Thymus (tissue), 11 donors: ENCODE measurements around the gene LRRC4C. TPM values are rescaled to one million over a fixed set of nuclear protein-coding genes. Genes with fewer than 3 reads are reported as not detected.

ENCODE experiments used
- DNase-seq, 9 donors: peaks; one replicate each; pipeline ENCODE4 v3.0.0-alpha.2; 2013; ENCODE audit warnings: low spot score in 9 of 9, low read depth in 6 of 9, missing footprints in 1 of 9
- H3K27ac ChIP-seq, 2 donors: one replicate each; pipeline ENCODE4 v1.5.1; 2013; ENCODE audit warnings: control low read depth in 1 of 2, low read depth in 1 of 2, low read length in 1 of 2, mild to moderate bottlenecking in 1 of 2, moderate library complexity in 1 of 2
- H3K27me3 ChIP-seq, 2 donors: one replicate each; pipeline ENCODE4 v1.5.1; 2013; ENCODE audit warnings: low read length in 1 of 2; ENCODE audit not compliant: control insufficient read depth in 2 of 2, insufficient read depth in 1 of 2
- H3K36me3 ChIP-seq, 2 donors: one replicate each; pipeline ENCODE4 v1.5.1; 2013; ENCODE audit warnings: low read length in 1 of 2, mild to moderate bottlenecking in 1 of 2, moderate library complexity in 1 of 2; ENCODE audit not compliant: control insufficient read depth in 2 of 2, insufficient read depth in 2 of 2
- H3K4me1 ChIP-seq, 2 donors: one replicate each; pipeline ENCODE4 v1.5.1; 2013; ENCODE audit warnings: low read length in 2 of 2; ENCODE audit not compliant: control insufficient read depth in 2 of 2, insufficient read depth in 2 of 2
- H3K4me3 ChIP-seq, 2 donors: one replicate each; pipeline ENCODE4 v1.5.1; 2013; ENCODE audit warnings: low read length in 2 of 2, control low read depth in 1 of 2, mild to moderate bottlenecking in 1 of 2
- H3K9me3 ChIP-seq, 2 donors: one replicate each; pipeline ENCODE4 v1.5.1; 2013; ENCODE audit warnings: low read length in 1 of 2, mild to moderate bottlenecking in 1 of 2; ENCODE audit not compliant: control insufficient read depth in 2 of 2, insufficient read depth in 1 of 2
- WGBS: extraction: QIAGEN DNeasy Blood & Tissue Kit; methylation state at CpG from one replicate; pipeline ENCODE4 v1.1.7; 2013; 5-methylcytosine and 5-hydroxymethylcytosine counted together
- polyA plus RNA-seq: library from polyadenylated mRNA; stranded (reverse); fragments of 200-250 nt; gene quantifications from one replicate; pipeline ENCODE4 v1.2.3, GENCODE V29; 2013
- total RNA-seq: library from RNA; stranded (reverse); fragments of 120-200 nt; gene quantifications from one replicate; pipeline ENCODE4 v1.2.4, GENCODE V29; 2013
- donor health status: healthy.

LRRC4C gene
- total and polyA plus RNA-seq, 2 donors, result 0.30 to 1.6 TPM

GRCh38 chr11:40227730-40228129, 1231.7 kb downstream of the LRRC4C start:
- Histone ChIP-seq H3K27ac (no peak overlapping the region), H3K36me3 (no peaks in the 10 kb centered on the region), H3K4me3 (no peak overlapping the region), H3K4me1 (no peaks in the 10 kb centered on the region), H3K27me3 (no peaks in the 10 kb centered on the region), H3K9me3 (no peaks in the 10 kb centered on the region)
- no peak for DNase-seq

GRCh38 chr11:40226654-40227053, 1232.8 kb downstream of the LRRC4C start:
- no peaks in the 10 kb centered on the region for H3K36me3 ChIP-seq
- no peaks in the 10 kb centered on the region for H3K9me3 ChIP-seq
- WGBS, result 43% methylated on average over 2 of the region's 2 CpGs
- no peak overlapping the region for H3K4me3 ChIP-seq
- H3K4me1 ChIP-seq, result no peaks in the 10 kb centered on the region
- no peaks in the 10 kb centered on the region for H3K27me3 ChIP-seq
- DNase-seq, result no peak
- H3K27ac ChIP-seq, result no peak overlapping the region

- DNase-seq, result no peak
Observed at GRCh38 chr11:40223596-40224330, 1235.7 kb downstream of the LRRC4C start.

GRCh38 chr11:40219401-40219800, 1240.1 kb downstream of the LRRC4C start:
- Histone ChIP-seq H3K27ac (no peak overlapping the region), H3K27me3 (no peaks in the 10 kb centered on the region), H3K4me3 (no peak overlapping the region), H3K4me1 (no peaks in the 10 kb centered on the region), H3K36me3 (no peaks in the 10 kb centered on the region), H3K9me3 (no peaks in the 10 kb centered on the region)
- WGBS, result 82% methylated on average over 3 of the region's 3 CpGs
- DNase-seq, result no peak

More at GRCh38 chr11:40223596-40224330, 1235.7 kb downstream of the LRRC4C start:
- no peaks in the 10 kb centered on the region for H3K36me3 ChIP-seq
- H3K4me1 ChIP-seq, result no peaks in the 10 kb centered on the region
- no peaks in the 10 kb centered on the region for H3K27me3 ChIP-seq
- H3K4me3 ChIP-seq, result no peak overlapping the region
- 88% methylated on average over 2 of the region's 2 CpGs for WGBS
- H3K9me3 ChIP-seq, result no peaks in the 10 kb centered on the region
- H3K27ac ChIP-seq, result no peak overlapping the region

GRCh38 chr11:40215556-40215955, 1243.9 kb downstream of the LRRC4C start:
- 91% methylated on average over 2 of the region's 2 CpGs for WGBS

GRCh38 chr11:40207416-40207815, 1252.0 kb downstream of the LRRC4C start:
- no peaks in the 10 kb centered on the region for H3K9me3 ChIP-seq
- no peaks in the 10 kb centered on the region for H3K4me1 ChIP-seq
- no peaks in the 10 kb centered on the region for H3K36me3 ChIP-seq
- no peaks in the 10 kb centered on the region for H3K27me3 ChIP-seq
- H3K27ac ChIP-seq, result no peak overlapping the region
- no peak for DNase-seq
- H3K4me3 ChIP-seq, result no peak overlapping the region

More at GRCh38 chr11:40215556-40215955, 1243.9 kb downstream of the LRRC4C start:
- no peaks in the 10 kb centered on the region for H3K4me1 ChIP-seq
- H3K27ac ChIP-seq, result no peak overlapping the region
- H3K9me3 ChIP-seq, result no peaks in the 10 kb centered on the region
- H3K4me3 ChIP-seq, result no peak overlapping the region
- H3K27me3 ChIP-seq, result no peaks in the 10 kb centered on the region
- DNase-seq, result no peak
- H3K36me3 ChIP-seq, result no peaks in the 10 kb centered on the region

GRCh38 chr11:40204228-40204627, 1255.2 kb downstream of the LRRC4C start:
- no peak for DNase-seq
- Histone ChIP-seq H3K4me3 (no peak overlapping the region), H3K4me1 (no peaks in the 10 kb centered on the region), H3K9me3 (no peaks in the 10 kb centered on the region), H3K36me3 (no peaks in the 10 kb centered on the region), H3K27me3 (no peaks in the 10 kb centered on the region), H3K27ac (no peak overlapping the region)
- WGBS, result 84% methylated on average over 2 of the region's 2 CpGs

GRCh38 chr11:40203606-40204005, 1255.8 kb downstream of the LRRC4C start:
- no peaks in the 10 kb centered on the region for H3K9me3 ChIP-seq

GRCh38 chr11:40202589-40203270, 1256.7 kb downstream of the LRRC4C start:
- no peaks in the 10 kb centered on the region for H3K9me3 ChIP-seq
- 61% methylated on average over 3 of the region's 3 CpGs for WGBS
- DNase-seq, result no peak
- no peaks in the 10 kb centered on the region for H3K36me3 ChIP-seq
- no peaks in the 10 kb centered on the region for H3K27me3 ChIP-seq
- H3K27ac ChIP-seq, result no peak overlapping the region
- no peak overlapping the region for H3K4me3 ChIP-seq
- H3K4me1 ChIP-seq, result no peaks in the 10 kb centered on the region

More at GRCh38 chr11:40203606-40204005, 1255.8 kb downstream of the LRRC4C start:
- Histone ChIP-seq H3K4me3 (no peak overlapping the region), H3K36me3 (no peaks in the 10 kb centered on the region), H3K4me1 (no peaks in the 10 kb centered on the region), H3K27ac (no peak overlapping the region), H3K27me3 (no peaks in the 10 kb centered on the region)
- 32% methylated on average over 1 of the region's 1 CpG for WGBS
- DNase-seq, result no peak
